GM21737 (cell line): ENCODE results near the gene KLHDC4.
"Not testable (repeated sequence)": the region's sequence is repeated elsewhere in the genome, so short reads cannot be mapped to it uniquely, and the experiment has no call there.

Experiments used
- ATAC-seq: cut with Tn5 transposase; IDR thresholded peaks from one replicate; pipeline ENCODE4 v1.9.1; 2021; ENCODE audit warnings: mild to moderate bottlenecking, moderate library complexity; ENCODE audit not compliant: unreplicated experiment

Gene KLHDC4

DNA sequence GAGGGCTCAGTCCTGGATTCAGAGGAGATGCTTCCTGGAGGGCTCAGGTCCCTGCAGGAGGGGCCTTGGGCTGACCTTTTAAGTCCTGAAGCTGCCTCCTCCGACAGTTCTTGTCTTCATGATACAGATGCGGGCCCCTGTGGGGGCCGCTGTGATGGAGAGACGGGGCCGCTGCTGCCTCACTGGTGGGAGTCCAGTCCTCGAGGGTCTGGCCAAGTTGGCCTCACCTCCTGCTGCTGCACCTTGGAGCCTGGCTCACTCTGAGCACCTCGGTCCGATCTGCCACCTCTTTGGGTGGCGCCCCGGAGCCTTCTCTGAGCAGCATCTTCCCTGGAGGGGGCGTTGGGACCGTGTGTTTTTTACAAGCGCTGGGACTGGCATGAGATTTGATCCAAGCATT lies 79.1 kb downstream of the KLHDC4 start:
- no peak for ATAC-seq

DNA sequence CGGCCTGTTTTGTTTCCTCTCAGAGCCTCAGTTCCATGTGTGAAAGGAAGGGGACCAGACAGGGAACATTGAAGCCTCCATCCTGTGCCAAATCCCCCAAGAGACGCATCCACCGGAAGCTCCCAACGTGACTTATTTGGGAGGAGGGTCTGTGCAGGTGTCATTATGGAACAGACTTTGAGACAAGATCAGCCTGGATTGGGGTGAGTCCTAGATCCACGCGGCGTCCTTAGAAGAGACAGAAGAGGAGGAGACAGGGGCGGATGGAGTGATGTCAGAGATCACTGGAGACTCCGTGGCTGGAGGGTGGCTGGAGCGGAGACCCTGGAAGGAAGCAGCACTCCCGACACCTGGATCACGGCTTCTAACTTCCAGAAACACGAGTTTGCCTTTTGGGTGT lies 80.0 kb downstream of the KLHDC4 start:
- no peak for ATAC-seq

- no peak for ATAC-seq
Observed at GRCh38 chr16:87685405-87685755, 80.4 kb downstream of the KLHDC4 start.

- ATAC-seq: no peak
Observed at GRCh38 chr16:87684711-87685404, 80.9 kb downstream of the KLHDC4 start.

- ATAC-seq: no peak
Observed at GRCh38 chr16:87684106-87684677, 81.6 kb downstream of the KLHDC4 start.

- ATAC-seq: no peak
Observed at GRCh38 chr16:87682852-87683399, 82.9 kb downstream of the KLHDC4 start.

DNA sequence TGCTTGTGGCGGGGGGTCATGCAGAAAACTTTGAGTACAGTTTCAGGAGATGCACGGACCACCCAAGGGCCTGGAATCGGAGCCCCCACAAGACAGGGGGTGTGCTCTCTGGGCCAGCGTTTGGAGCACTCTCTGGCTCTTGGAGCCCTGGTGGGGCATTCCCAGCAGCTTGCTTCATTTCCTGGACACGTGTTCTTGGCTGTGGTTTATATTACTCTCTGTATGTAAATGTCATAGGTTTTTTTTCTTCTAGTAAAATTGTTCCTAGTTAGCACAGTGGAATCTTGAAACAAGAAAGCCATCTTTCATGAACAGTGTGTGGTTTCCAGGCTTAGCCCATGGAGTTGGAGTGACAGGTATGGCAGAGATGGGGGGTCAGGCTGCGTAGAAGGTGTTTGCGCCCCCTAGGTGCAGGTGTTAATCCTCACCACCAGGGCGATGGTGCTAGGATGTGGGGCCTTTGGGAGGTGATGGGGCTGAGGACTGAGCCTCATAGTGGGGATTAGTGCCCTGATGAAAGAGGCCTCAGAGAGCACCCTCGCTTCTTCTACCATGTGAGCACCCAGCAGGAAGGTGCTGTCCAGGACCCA lies 83.7 kb downstream of the KLHDC4 start:
- ATAC-seq: no peak

- ATAC-seq: not testable (repeated sequence)
Observed at GRCh38 chr16:87681051-87681602, 84.7 kb downstream of the KLHDC4 start.

DNA sequence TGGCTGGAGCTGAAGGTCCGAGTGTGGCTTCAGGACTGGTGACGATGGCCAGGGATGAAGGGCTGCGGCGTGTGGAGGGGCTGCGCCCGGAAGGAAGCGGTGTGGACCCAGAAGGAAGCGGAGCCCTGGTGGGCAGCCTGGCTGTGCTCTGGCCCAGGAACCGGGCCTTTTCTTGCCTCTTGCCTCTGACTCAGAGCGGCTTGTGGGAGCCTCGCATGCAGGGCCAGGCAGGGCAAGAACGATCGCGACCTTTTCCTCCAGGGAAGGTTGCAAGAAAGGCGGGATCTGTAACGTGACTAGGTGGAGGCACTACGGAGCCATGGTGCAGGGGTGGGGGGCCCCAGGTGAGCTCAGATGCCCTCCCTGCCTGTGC lies 85.5 kb downstream of the KLHDC4 start:
- no peak for ATAC-seq

DNA sequence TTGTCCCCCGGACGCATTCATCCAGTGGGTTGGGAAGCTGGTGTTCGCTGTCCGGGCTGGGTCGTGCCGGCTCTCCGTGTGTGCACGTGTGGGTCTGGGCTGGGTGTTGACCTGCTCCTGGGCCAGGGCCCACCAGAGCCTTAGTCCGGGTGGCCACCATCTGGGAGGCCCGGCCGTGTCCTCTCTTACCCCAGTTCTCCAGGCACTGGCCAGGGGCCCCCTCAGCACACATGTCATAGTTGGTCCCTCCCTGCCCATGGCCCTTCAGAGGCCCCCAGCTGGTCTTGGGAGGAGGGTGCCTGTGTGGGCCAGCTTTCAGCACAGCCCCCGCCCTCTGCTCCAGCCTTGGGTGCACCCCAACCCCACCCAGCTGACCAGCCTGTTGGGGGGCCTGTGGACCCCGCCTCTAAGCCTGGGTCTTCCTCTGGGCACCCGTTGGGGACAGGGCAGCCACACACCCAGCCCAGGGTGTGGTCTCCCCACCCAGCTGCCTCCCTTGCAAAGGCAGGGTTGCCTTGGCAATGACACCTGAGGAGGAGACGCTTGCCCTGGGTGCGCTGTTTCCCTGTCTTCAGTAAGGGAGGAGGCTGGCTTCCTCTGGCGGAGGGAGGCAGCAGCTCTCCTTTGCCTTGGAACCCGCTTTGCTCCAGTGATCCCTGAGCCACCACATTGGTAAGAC lies 86.1 kb downstream of the KLHDC4 start:
- no peak for ATAC-seq

- no peak for ATAC-seq
Observed at GRCh38 chr16:87678618-87679017, 87.2 kb downstream of the KLHDC4 start.

- no peak for ATAC-seq
Observed at GRCh38 chr16:87677830-87678229, 88.0 kb downstream of the KLHDC4 start.

DNA sequence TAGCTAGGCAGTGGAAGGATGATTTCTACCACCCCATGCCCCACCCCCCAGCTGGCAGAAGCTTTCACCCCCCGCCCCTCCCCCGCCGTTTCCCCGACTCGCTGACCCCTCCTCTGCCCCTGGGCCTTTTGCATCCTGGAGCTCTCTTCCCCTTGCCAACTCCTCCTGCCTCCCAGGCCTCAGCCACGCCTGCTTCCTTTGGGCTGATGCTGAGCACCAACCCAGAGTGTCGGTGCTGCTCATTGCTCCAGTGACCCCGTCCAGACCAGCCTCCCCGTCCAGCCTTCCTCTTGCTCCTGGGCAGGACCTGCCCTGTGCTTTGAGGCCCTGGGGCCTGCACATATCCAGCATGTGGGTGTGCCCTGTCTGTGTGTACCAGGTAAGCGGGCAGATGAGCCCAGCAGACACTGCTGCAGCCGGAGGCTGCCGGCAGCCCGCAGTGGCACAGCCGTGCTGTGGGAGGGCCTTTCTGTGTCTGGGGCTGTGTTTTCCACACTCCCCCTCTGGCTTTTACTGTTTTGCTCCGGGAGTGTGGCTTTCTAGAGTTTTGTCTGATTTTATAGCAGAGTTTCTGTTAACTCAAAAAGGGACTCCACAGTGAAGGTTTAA lies 90.6 kb downstream of the KLHDC4 start:
- ATAC-seq: no peak

- no peak for ATAC-seq
Observed at GRCh38 chr16:87674419-87674818, 91.4 kb downstream of the KLHDC4 start.

- no peak for ATAC-seq
Observed at GRCh38 chr16:87671715-87672270, 94.0 kb downstream of the KLHDC4 start.

DNA sequence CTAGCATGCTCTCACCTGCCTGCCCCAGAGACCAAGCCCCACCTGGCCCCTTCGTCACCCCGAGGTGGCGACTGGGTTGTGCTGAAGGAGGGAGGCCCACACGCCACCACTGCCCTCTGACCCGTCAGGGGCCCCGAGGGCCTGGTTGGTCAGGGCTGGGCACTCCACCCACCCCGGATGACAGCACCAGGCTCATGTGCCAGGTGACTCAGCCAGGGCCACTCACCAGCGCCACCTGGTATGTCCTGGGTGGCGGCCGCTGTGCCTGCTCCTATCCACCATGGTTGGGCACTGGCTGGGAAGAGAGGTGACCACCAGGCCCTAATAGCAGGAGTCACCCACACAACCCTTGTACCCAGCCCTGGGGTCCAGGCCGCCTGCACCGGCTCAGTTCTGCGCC lies 94.6 kb downstream of the KLHDC4 start:
- no peak for ATAC-seq

DNA sequence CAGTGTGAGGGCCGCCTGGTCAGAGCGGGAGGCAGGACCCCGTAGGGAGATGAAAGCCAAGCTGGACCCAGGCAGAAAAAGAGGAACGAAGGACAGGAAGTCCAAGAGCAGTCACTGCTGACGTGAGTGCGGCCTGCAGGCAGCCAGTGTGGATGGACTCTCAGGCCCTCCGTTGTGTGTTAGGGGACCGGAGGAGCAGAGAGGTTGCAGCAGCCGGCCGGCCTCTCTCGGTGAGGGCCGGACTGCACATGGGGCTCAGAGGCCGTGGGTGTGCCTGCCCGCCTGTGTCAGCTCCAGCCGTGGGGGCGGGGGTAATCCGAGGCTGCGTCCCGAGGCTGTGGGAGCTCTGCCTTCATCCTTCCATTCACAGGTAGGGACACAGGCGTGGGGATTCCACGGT lies 96.1 kb downstream of the KLHDC4 start:
- ATAC-seq: no peak

GRCh38 chr16:87667946-87668345 lies 97.8 kb downstream of the KLHDC4 start:
- no peak for ATAC-seq

- no peak for ATAC-seq
Observed at GRCh38 chr16:87667443-87667842, 98.3 kb downstream of the KLHDC4 start.

GRCh38 chr16:87666919-87667318 lies 98.9 kb downstream of the KLHDC4 start:
- ATAC-seq: no peak

DNA sequence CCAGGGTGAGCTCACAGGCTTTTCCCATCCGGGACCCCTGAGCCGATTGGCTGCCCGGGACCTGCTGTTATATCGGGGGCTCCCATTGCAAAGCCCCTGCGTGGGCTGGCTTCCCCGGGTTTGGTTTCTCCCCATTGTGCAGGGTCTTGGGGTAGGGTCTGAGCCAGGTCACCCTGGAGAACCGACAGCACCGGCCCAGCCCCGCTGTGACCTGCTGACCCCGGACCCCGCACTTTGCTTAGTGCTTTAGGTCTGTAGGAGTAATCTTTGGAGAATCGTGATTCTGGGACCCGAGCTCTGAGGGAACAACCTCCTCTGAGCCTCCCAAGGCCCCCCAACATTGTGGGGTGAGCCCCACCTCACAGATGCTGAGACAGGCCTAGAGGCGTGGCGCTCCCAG lies 100.6 kb downstream of the KLHDC4 start:
- ATAC-seq: no peak
